Choroid plexus epithelial cell (primary cell): Measurements from ENCODE around the gene DTNA.

Experiments
- DNase-seq: peaks from one replicate; pipeline ENCODE4 v3.0.0-alpha.2; 2010; ENCODE audit warnings: low read depth
- H3K4me3 ChIP-seq: 2 replicates; pipeline ENCODE4 v1.5.1; 2011; ENCODE audit warnings: low read depth, mild to moderate bottlenecking, control low read depth, low read length, moderate library complexity
- CTCF ChIP-seq: conservative IDR thresholded peaks from 2 replicates; pipeline ENCODE4 v1.5.1; 2011; ENCODE audit warnings: low read depth, mild to moderate bottlenecking, control low read depth, inconsistent platforms, low read length, moderate library complexity

Gene DTNA

GRCh38 chr18:34828093-34828492 is 118.0 kb downstream of the DTNA start:
- no peak for TF ChIP-seq CTCF
- H3K4me3 ChIP-seq, result no peak overlapping the region
- DNase-seq, result no peak

GRCh38 chr18:34834897-34835296 is 124.8 kb downstream of the DTNA start:
- no peak for TF ChIP-seq CTCF
- peak; percentile 47 for DNase-seq
- no peak overlapping the region for H3K4me3 ChIP-seq

GRCh38 chr18:34835466-34835865 is 125.4 kb downstream of the DTNA start:
- DNase-seq, result no peak
- TF ChIP-seq CTCF, result no peak
- no peak overlapping the region for H3K4me3 ChIP-seq

GRCh38 chr18:34837769-34838272 is 127.7 kb downstream of the DTNA start:
- DNase-seq, result peak; percentile 59
- H3K4me3 ChIP-seq, result no peak overlapping the region
- no peak for TF ChIP-seq CTCF

GRCh38 chr18:34838669-34839068 is 128.6 kb downstream of the DTNA start:
- H3K4me3 ChIP-seq, result no peak overlapping the region
- no peak for DNase-seq
- no peak for TF ChIP-seq CTCF

GRCh38 chr18:34840256-34840826 is 130.2 kb downstream of the DTNA start:
- no peak overlapping the region for H3K4me3 ChIP-seq
- no peak for TF ChIP-seq CTCF
- no peak for DNase-seq

- no peak overlapping the region for H3K4me3 ChIP-seq
- no peak for TF ChIP-seq CTCF
- DNase-seq, result peak; percentile 22
These were observed 131.8 kb downstream of the DTNA start for GRCh38 chr18:34841891-34842290.
